ENCODE data around the gene KDM5C. TPM values are rescaled to one million over a fixed set of nuclear protein-coding genes. Genes with fewer than 3 reads are reported as not detected.

KDM5C gene
- total RNA-seq, 1 experiment from 2014 or later, result 98.7 TPM

DNA sequence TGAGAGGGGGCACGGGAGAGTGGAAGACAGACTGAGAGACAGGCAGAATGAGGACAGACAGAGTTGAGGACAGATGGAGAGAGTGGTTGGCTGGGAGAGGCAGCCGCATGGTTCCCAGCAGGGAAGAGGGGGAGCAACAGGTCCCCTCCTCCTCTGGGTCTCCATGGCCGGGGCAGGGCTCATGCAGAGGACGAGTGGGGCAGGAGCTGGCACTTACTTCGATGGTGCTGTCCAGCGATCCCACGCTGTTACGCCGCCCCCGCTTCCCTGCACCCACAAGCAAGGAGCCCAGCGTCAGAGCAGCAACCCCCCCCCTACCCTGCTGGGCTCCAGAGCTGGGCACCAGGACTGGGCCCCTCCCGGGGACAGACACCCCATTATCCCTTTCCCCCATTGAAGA is 10.6 kb upstream of the KDM5C start:
- Histone ChIP-seq H2BK120ac (ENCODE audit: low read depth, low read length, poor library complexity, severe bottlenecking) (no peak overlapping the region), H3K4me1 (ENCODE audit: insufficient read depth, low read length) (no peaks in the 10 kb centered on the region), H4K91ac (ENCODE audit: insufficient read length, low read depth, low read length) (no peak overlapping the region), H3K18ac (ENCODE audit: insufficient read length, low read depth, low read length) (no peak overlapping the region), H2AK5ac (ENCODE audit: insufficient read length, low read length) (no peak overlapping the region), H2BK12ac (ENCODE audit: insufficient read length, low read depth, low read length) (no peak overlapping the region), H4K20me1 (ENCODE audit: control insufficient read depth, insufficient read depth, insufficient read length) (no peaks in the 10 kb centered on the region), H3K23ac (ENCODE audit: insufficient read length, low read depth, low read length) (no peak overlapping the region), H3K14ac (ENCODE audit: insufficient read depth, low read length) (no peak overlapping the region), H3T11ph (ENCODE audit: low read length) (no peak overlapping the region), H3K9me3 (ENCODE audit: control insufficient read depth, low read depth, low read length) (peaks cover 46% of the 10 kb centered on the region), H3K23me2 (ENCODE audit: insufficient read length, low read depth, low read length, poor library complexity, severe bottlenecking) (no peaks in the 10 kb centered on the region), H3K9ac (ENCODE audit: extremely low read depth, insufficient read length, low read length) (no peak overlapping the region), H2AFZ (ENCODE audit: low read length) (no peak overlapping the region), H2BK20ac (ENCODE audit: low read depth, low read length, poor library complexity, severe bottlenecking) (no peak overlapping the region), H4K8ac (replicated peaks; ENCODE audit: insufficient read length, low read depth, low read length) (no peak overlapping the region), H3K27ac (ENCODE audit: insufficient read length, low read depth, low read length) (no peak overlapping the region), H3K79me1 (ENCODE audit: insufficient read depth, low read depth, low read length, poor library complexity, severe bottlenecking) (no peaks in the 10 kb centered on the region), H3K79me2 (ENCODE audit: insufficient read depth, low read length) (no peaks in the 10 kb centered on the region), H2BK15ac (ENCODE audit: low read depth, low read length) (no peak overlapping the region), H4K5ac (ENCODE audit: insufficient read length, low read depth, low read length) (no peak overlapping the region), H3K27me3 (ENCODE audit: insufficient read depth, low read length) (no peaks in the 10 kb centered on the region), H3K4ac (ENCODE audit: low read depth, low read length) (no peak overlapping the region), H2BK5ac (ENCODE audit: insufficient read length, low read length) (no peak overlapping the region), H3K56ac (ENCODE audit: insufficient read length, low read depth, low read length) (no peak overlapping the region), H3K4me2 (ENCODE audit: insufficient read depth, insufficient read length, low read length) (no peak overlapping the region)
- DNase-seq, result no peak
- WGBS (ENCODE audit: extremely low coverage, insufficient read length, low lambda C conversion rate), result no CpG with 5 or more reads among the region's 12 CpGs
- TF ChIP-seq, protein P1, sequence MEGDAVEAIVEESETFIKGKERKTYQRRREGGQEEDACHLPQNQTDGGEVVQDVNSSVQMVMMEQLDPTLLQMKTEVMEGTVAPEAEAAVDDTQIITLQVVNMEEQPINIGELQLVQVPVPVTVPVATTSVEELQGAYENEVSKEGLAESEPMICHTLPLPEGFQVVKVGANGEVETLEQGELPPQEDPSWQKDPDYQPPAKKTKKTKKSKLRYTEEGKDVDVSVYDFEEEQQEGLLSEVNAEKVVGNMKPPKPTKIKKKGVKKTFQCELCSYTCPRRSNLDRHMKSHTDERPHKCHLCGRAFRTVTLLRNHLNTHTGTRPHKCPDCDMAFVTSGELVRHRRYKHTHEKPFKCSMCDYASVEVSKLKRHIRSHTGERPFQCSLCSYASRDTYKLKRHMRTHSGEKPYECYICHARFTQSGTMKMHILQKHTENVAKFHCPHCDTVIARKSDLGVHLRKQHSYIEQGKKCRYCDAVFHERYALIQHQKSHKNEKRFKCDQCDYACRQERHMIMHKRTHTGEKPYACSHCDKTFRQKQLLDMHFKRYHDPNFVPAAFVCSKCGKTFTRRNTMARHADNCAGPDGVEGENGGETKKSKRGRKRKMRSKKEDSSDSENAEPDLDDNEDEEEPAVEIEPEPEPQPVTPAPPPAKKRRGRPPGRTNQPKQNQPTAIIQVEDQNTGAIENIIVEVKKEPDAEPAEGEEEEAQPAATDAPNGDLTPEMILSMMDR (conservative IDR thresholded peaks at IDR 0.05), result no peak
- peaks cover 59 to 75% of the 10 kb centered on the region in 2 experiments for H3K9me3 Mint-ChIP-seq
- no peak overlapping the region for H3K4me3 Mint-ChIP-seq
- H3K4me1 Mint-ChIP-seq, result peaks cover 0 to 2% of the 10 kb centered on the region in 2 experiments; a peak in 1 of 4 replicates
- H3K27me3 Mint-ChIP-seq (ENCODE audit: low read depth), result no peaks in the 10 kb centered on the region; the same call in 1 of the 2 replicates
- H3K36me3 Mint-ChIP-seq (ENCODE audit: insufficient read depth in 1 of 3, low read depth in 3 of 3), result peaks cover 4 to 42% (median 14%) of the 10 kb centered on the region in 3 experiments
- H3K27ac Mint-ChIP-seq, result peak overlapping the region in 1 of 3 experiments; percentile 17; a peak in 1 of 7 replicates
